ENCODE results near the gene GNPNAT1.

GRCh38 chr14:52837451-52837850, 46.0 kb upstream of the GNPNAT1 start:
- TF ChIP-seq POLR2A (IDR thresholded peaks at IDR 0.05) (no peak), CTCF (IDR thresholded peaks at IDR 0.05) (no peak)

Measured in ovary (tissue), 3 donors.